Body of pancreas (tissue), 4 donors: ENCODE data around the gene UGP2.

Experiments used
- POLR2A ChIP-seq, 3 donors: fragments of 450-650 bp; IDR thresholded peaks; one replicate each; pipeline ENCODE4 v1.6.1; 2016; ENCODE audit warnings: antibody characterized with exemption in 3 of 3, mild to moderate bottlenecking in 2 of 3
- TF ChIP-seq, protein P1 (sequence below), 7 experiments: fragments of 450-650 bp in 4 of 7; fragments of 200-600 bp in 3 of 7; sonication (generic) in 3 of 7; IDR thresholded peaks; one replicate each; pipeline ENCODE4 v1.5.1; 2016 to 2019; ENCODE audit warnings: antibody characterized with exemption in 7 of 7

DNA sequence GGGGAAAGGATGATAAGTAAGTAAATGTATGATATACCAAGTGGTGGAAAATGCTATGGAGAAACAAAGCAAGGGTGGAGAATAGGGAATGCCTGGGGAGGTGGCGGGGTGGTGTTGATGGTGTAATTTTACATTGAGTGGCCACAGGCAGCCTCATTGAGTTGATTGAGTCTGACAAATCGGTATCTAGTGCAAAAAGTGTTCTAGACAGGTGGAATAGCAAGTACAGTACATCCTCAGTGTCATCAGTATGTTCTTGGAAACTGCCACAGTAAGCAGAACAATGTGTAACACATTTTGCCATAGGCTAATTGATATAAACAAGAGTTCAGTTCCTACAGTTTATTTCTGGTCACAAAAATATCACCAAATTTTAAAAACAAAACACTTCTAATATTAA, 46.4 kb downstream of the UGP2 start:
- TF ChIP-seq, protein P1, sequence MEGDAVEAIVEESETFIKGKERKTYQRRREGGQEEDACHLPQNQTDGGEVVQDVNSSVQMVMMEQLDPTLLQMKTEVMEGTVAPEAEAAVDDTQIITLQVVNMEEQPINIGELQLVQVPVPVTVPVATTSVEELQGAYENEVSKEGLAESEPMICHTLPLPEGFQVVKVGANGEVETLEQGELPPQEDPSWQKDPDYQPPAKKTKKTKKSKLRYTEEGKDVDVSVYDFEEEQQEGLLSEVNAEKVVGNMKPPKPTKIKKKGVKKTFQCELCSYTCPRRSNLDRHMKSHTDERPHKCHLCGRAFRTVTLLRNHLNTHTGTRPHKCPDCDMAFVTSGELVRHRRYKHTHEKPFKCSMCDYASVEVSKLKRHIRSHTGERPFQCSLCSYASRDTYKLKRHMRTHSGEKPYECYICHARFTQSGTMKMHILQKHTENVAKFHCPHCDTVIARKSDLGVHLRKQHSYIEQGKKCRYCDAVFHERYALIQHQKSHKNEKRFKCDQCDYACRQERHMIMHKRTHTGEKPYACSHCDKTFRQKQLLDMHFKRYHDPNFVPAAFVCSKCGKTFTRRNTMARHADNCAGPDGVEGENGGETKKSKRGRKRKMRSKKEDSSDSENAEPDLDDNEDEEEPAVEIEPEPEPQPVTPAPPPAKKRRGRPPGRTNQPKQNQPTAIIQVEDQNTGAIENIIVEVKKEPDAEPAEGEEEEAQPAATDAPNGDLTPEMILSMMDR (IDR thresholded peaks at IDR 0.05): no peak
- TF ChIP-seq POLR2A (IDR thresholded peaks at IDR 0.05): no peak
